NCI-H1105 (cell line): ENCODE data around the gene ZCCHC3.

Experiments used
- DNase-seq: peaks from one replicate; lab custom pipeline; 2025; lab: John Stamatoyannopoulos, UW

The ZCCHC3 gene

DNA sequence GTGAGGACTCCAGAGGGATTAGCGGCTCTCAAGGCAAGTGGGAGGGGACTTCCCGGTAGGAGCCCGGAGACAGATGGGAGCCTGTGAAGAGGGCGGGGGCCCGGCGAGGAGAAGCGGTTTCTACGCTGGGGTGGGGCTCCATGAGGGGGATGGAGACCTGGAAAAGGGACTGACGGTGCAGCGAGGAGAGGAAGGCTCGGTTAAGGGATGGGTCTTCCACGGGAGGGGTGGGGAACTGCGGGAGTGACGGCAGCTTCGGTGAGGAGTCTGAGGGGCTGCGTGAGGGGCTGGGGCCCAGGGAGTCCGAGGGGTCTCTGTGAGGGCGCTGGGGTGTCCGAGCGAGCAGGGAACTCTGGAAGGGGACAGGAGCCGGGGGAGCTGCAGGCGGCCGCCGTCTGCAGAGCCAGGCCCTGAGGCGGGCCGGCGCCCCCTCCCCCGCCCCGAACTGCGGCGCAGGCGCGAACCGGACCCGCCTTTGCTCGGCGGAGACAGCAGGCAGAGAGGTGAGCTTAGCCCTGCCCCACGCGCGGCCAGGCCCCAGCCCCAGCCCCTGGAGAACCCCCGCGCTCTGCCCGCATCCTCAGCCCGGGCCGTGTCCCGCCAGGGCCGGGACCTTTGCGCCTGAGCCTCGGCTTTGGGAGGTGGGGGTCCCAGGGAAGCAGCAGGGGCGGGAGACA, 49.4 kb downstream of the ZCCHC3 start, which contains the start of gene NRSN2:
Gene NRSN2, plus strand, starts transcription at position 472 of the 677 bp plus-strand sequence. CDS start 2,533 bp downstream, outside the sequence.
- DNase-seq: peak; percentile 39

- DNase-seq: no peak
Observed at GRCh38 chr20:347317-347639, 49.9 kb downstream of the ZCCHC3 start.

- peak; percentile 97 for DNase-seq
Observed at GRCh38 chr20:347640-348484, 50.5 kb downstream of the ZCCHC3 start.

- DNase-seq: no peak
Observed at GRCh38 chr20:348972-349841, 51.8 kb downstream of the ZCCHC3 start.
